Measurements from ENCODE around the gene CSTPP1.

- TF ChIP-seq ZNF274 (IDR thresholded peaks at IDR 0.05; ENCODE audit: low read depth, low read length) = no peak
- no peak for TF ChIP-seq YY1 (IDR thresholded peaks at IDR 0.05; ENCODE audit: insufficient read depth, insufficient read length)
- TF ChIP-seq SUZ12 (IDR thresholded peaks at IDR 0.05; ENCODE audit: extremely low read depth, insufficient read depth, insufficient read length) = no peak
Observed at GRCh38 chr11:47078751-47079521, 142.4 kb downstream of the CSTPP1 start.
